NT2/D1 (cell line): ENCODE data around the gene OR4F15.

Source experiments
- DNase-seq: peaks from one replicate; pipeline ENCODE4 v3.0.0-alpha.2; 2011; ENCODE audit warnings: low read depth, low spot score
- H3K27me3 ChIP-seq: 2 replicates; pipeline ENCODE4 v1.6.0; 2011; ENCODE audit warnings: mild to moderate bottlenecking; ENCODE audit not compliant: insufficient read length, insufficient read depth
- H3K36me3 ChIP-seq: 2 replicates; pipeline ENCODE4 v1.6.1; 2011; ENCODE audit warnings: mild to moderate bottlenecking, low read length, mixed read lengths; ENCODE audit not compliant: insufficient read depth, insufficient read length
- H3K4me1 ChIP-seq: 2 replicates; pipeline ENCODE4 v1.5.1; 2011; ENCODE audit not compliant: insufficient read depth, insufficient read length
- H3K4me3 ChIP-seq: 2 replicates; pipeline ENCODE4 v1.5.1; 2011; ENCODE audit warnings: low read depth; ENCODE audit not compliant: insufficient read length
- H3K9ac ChIP-seq: 2 replicates; pipeline ENCODE4 v1.6.0; 2011; ENCODE audit warnings: low read depth; ENCODE audit not compliant: insufficient read length
- H3K9me3 ChIP-seq: 2 replicates; pipeline ENCODE4 v1.5.1; 2011; ENCODE audit warnings: mild to moderate bottlenecking, low read length; ENCODE audit not compliant: insufficient read depth
- SUZ12 ChIP-seq: IDR thresholded peaks from 2 replicates; pipeline ENCODE4 v1.6.1; 2011; ENCODE audit not compliant: insufficient read length, insufficient read depth; ENCODE audit errors: extremely low read depth
- YY1 ChIP-seq: IDR thresholded peaks from 2 replicates; pipeline ENCODE4 v1.6.1; 2011; ENCODE audit not compliant: insufficient read length, insufficient read depth
- ZNF274 ChIP-seq: IDR thresholded peaks from 2 replicates; pipeline ENCODE4 v1.6.1; 2011; ENCODE audit warnings: mild to moderate bottlenecking, low read depth, low read length

OR4F15 gene

DNA sequence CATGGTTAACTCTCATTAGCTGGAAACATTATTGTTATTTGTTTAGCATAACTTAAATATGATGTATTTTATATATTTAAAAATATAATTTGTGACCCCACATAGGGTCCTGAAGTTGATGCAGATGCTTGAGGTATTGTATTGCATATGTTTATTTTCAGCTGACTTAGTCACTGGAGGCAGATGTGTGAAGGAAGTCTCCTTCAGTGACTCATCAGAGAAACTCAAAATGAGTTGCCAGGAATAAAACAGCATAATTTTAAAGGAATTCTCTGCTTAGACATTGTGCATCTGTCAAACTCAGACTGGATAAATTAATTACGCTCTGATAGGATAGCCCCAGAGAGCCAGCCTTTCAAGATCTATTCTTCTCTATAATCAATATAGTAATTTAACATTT, 16.5 kb upstream of the OR4F15 start:
- DNase-seq: no peak
- Histone ChIP-seq H3K9me3 (no peaks in the 10 kb centered on the region), H3K9ac (no peak overlapping the region), H3K27me3 (no peaks in the 10 kb centered on the region), H3K4me1 (no peaks in the 10 kb centered on the region), H3K4me3 (no peak overlapping the region), H3K36me3 (no peaks in the 10 kb centered on the region)
- no peak for TF ChIP-seq SUZ12
- TF ChIP-seq YY1: no peak
- no peak for TF ChIP-seq ZNF274

GRCh38 chr15:101799665-101800064, 12.3 kb upstream of the OR4F15 start:
- no peak overlapping the region for H3K4me3 ChIP-seq
- no peaks in the 10 kb centered on the region for H3K27me3 ChIP-seq
- no peaks in the 10 kb centered on the region for H3K36me3 ChIP-seq
- H3K4me1 ChIP-seq: no peaks in the 10 kb centered on the region
- no peak for TF ChIP-seq ZNF274
- TF ChIP-seq YY1: no peak
- no peak for TF ChIP-seq SUZ12
- no peaks in the 10 kb centered on the region for H3K9me3 ChIP-seq
- no peak for DNase-seq
- no peak overlapping the region for H3K9ac ChIP-seq

- no peak overlapping the region for H3K4me3 ChIP-seq
- TF ChIP-seq YY1: no peak
- TF ChIP-seq SUZ12: no peak
- no peak for TF ChIP-seq ZNF274
- H3K27me3 ChIP-seq: no peaks in the 10 kb centered on the region
Observed at GRCh38 chr15:101801048-101801447, 11.0 kb upstream of the OR4F15 start.

DNA sequence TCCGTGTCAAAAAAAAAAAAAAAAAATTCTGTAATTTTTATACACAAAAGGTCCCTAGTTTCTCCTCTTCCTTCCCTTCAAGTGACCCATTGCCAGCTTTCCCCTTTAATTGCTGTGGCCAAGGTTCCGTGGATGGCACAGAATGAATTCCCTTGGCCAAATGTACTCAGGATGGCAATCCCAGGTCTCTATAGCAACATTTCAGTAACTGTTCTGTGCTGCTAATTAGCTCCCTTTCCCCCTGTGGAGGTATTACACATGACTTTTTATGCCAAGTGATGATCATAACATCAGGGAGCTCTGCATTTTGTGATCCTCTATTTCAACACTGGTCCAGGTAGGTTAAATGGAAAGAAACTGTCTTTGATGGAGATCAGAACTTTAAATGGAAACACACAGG, 8.8 kb upstream of the OR4F15 start, which contains the start of gene OR4F6:
OR4F6 (plus strand) TSS at position 301 of the 400 bp plus-strand sequence. CDS start 2,211 bp downstream, outside the sequence.
- H3K4me3 ChIP-seq: no peak within 1 kb of the TSS
- no peak within 1 kb of the TSS for H3K9ac ChIP-seq
- H3K27me3 ChIP-seq: no peaks in the 10 kb centered on the region

More at GRCh38 chr15:101801048-101801447, 11.0 kb upstream of the OR4F15 start:
- DNase-seq: no peak
- H3K9me3 ChIP-seq: no peaks in the 10 kb centered on the region
- no peaks in the 10 kb centered on the region for H3K36me3 ChIP-seq
- H3K9ac ChIP-seq: no peak overlapping the region
- no peaks in the 10 kb centered on the region for H3K4me1 ChIP-seq

DNA sequence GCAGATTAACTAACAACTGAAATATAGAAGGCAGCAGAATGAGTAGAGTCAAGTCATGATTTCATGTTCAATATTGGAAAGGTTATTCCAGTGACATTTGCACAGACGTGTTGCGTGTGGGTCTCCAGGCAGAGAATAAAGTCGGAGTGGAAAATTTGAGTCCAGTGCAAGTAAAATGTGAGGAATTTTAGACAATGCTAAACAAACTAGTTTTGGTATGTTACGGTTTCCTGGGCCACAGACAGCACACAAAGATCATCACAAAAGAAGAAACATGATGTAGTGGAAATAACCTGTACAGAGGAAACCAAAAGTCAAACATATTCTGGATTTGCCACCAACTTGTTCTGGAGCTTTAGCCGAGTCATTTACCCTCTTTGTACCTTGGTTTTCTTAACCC, 8.3 kb upstream of the OR4F15 start:
- H3K36me3 ChIP-seq: no peaks in the 10 kb centered on the region
- H3K27me3 ChIP-seq: no peaks in the 10 kb centered on the region
- DNase-seq: no peak
- no peak overlapping the region for H3K9ac ChIP-seq
- H3K4me1 ChIP-seq: no peaks in the 10 kb centered on the region
- TF ChIP-seq SUZ12 (no peak), YY1 (no peak), ZNF274 (no peak)
- H3K9me3 ChIP-seq: no peaks in the 10 kb centered on the region
- H3K4me3 ChIP-seq: no peak overlapping the region

More for the DNA sequence above, 8.8 kb upstream of the OR4F15 start, which contains the start of gene OR4F6:
- no peak for TF ChIP-seq YY1
- no peak for TF ChIP-seq ZNF274
- no peak for TF ChIP-seq SUZ12
- Histone ChIP-seq H3K4me1 (no peaks in the 10 kb centered on the region), H3K9me3 (no peaks in the 10 kb centered on the region), H3K36me3 (no peaks in the 10 kb centered on the region)
- no peak for DNase-seq

DNA sequence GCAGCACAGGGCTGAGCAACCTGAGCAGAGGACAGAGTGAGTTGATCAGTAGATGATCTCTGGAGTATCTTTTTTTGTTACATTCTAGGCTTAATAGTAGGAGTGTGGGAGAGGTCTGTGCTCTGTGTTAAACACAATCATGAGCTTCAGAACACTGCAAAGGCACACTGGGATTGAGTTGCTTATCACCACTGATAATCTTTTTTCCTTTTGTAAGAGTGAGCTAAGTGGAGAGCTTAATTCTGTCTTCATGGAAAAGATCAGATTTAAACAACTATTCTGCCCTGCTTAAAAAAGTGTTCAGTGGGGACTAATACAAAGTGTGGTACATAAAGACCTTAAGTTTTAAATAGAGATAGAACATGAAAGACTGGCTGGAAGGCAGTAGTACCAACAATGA, 7.6 kb upstream of the OR4F15 start:
- H3K9me3 ChIP-seq: no peaks in the 10 kb centered on the region
- DNase-seq: no peak
- TF ChIP-seq ZNF274 (no peak), YY1 (no peak), SUZ12 (no peak)
- no peaks in the 10 kb centered on the region for H3K36me3 ChIP-seq
- H3K27me3 ChIP-seq: no peaks in the 10 kb centered on the region
- no peak overlapping the region for H3K9ac ChIP-seq
- no peak overlapping the region for H3K4me3 ChIP-seq
- H3K4me1 ChIP-seq: no peaks in the 10 kb centered on the region

- H3K36me3 ChIP-seq: no peaks in the 10 kb centered on the region
Observed at GRCh38 chr15:101804941-101805340, 7.1 kb upstream of the OR4F15 start.

More at GRCh38 chr15:101804941-101805340, 7.1 kb upstream of the OR4F15 start:
- TF ChIP-seq YY1 (no peak), ZNF274 (no peak), SUZ12 (no peak)
- Histone ChIP-seq H3K27me3 (no peaks in the 10 kb centered on the region), H3K9ac (no peak overlapping the region), H3K9me3 (no peaks in the 10 kb centered on the region), H3K4me3 (no peak overlapping the region), H3K4me1 (no peaks in the 10 kb centered on the region)
- DNase-seq: no peak
